ENCODE measurements around the gene PLD6.

The PLD6 gene

GRCh38 chr17:17242246-17242645 is 36.1 kb upstream of the PLD6 start:
- no peak for DNase-seq (ENCODE audit: low read depth)
- H3K4me3 ChIP-seq (ENCODE audit: low read depth, low read length), result no peak overlapping the region
- no peak for TF ChIP-seq CTCF (IDR thresholded peaks at IDR 0.05; ENCODE audit: control insufficient read depth, extremely low read depth, insufficient read depth)

GRCh38 chr17:17241656-17242055 is 35.5 kb upstream of the PLD6 start:
- DNase-seq (ENCODE audit: low read depth), result no peak
- no peak for TF ChIP-seq CTCF (IDR thresholded peaks at IDR 0.05; ENCODE audit: control insufficient read depth, extremely low read depth, insufficient read depth)
- H3K4me3 ChIP-seq (ENCODE audit: low read depth, low read length), result no peak overlapping the region

GRCh38 chr17:17239832-17240231 is 33.7 kb upstream of the PLD6 start:
- no peak for DNase-seq (ENCODE audit: low read depth)
- H3K4me3 ChIP-seq (ENCODE audit: low read depth, low read length), result no peak overlapping the region
- no peak for TF ChIP-seq CTCF (IDR thresholded peaks at IDR 0.05; ENCODE audit: control insufficient read depth, extremely low read depth, insufficient read depth)

GRCh38 chr17:17237026-17237799 is 31.1 kb upstream of the PLD6 start, which contains the start of gene FLCN:
TSS of gene FLCN (minus strand) at chr17:17237168. CDS start at chr17:17228137, 9,031 bp downstream.
- peak within 1 kb of the TSS; percentile 100 for H3K4me3 ChIP-seq (ENCODE audit: low read depth, low read length)
- no peak for TF ChIP-seq CTCF (IDR thresholded peaks at IDR 0.05; ENCODE audit: control insufficient read depth, extremely low read depth, insufficient read depth)
- DNase-seq (ENCODE audit: low read depth), result peak; percentile 68

- H3K4me3 ChIP-seq (ENCODE audit: low read depth, low read length), result peak overlapping the region; percentile 100
- TF ChIP-seq CTCF (IDR thresholded peaks at IDR 0.05; ENCODE audit: control insufficient read depth, extremely low read depth, insufficient read depth), result no peak
- no peak for DNase-seq (ENCODE audit: low read depth)
These were observed 30.3 kb upstream of the PLD6 start for GRCh38 chr17:17236295-17237025.

- peak overlapping the region; percentile 100 for H3K4me3 ChIP-seq (ENCODE audit: low read depth, low read length)
- DNase-seq (ENCODE audit: low read depth), result peak; percentile 44
- TF ChIP-seq CTCF (IDR thresholded peaks at IDR 0.05; ENCODE audit: control insufficient read depth, extremely low read depth, insufficient read depth), result no peak
These were observed 29.4 kb upstream of the PLD6 start for GRCh38 chr17:17235212-17236174.
